Germinal center (tissue), 1 donor: Measurements from ENCODE around the gene AATF.
"Not testable (repeated sequence)": the region's sequence is repeated elsewhere in the genome, so short reads cannot be mapped to it uniquely, and the experiment has no call there.

ENCODE experiments used
- DNase-seq: peaks from one replicate; pipeline ENCODE4 v3.0.0; 2012; ENCODE audit warnings: mixed read lengths, low spot score

Gene AATF

GRCh38 chr17:37047631-37048104, 98.9 kb downstream of the AATF start:
- peak; percentile 76 for DNase-seq

- DNase-seq, result no peak
Observed at GRCh38 chr17:37048811-37049210, 100.1 kb downstream of the AATF start.

GRCh38 chr17:37050920-37051319, 102.2 kb downstream of the AATF start:
- no peak for DNase-seq

GRCh38 chr17:37051381-37051780, 102.6 kb downstream of the AATF start:
- DNase-seq, result no peak

- no peak for DNase-seq
Observed at GRCh38 chr17:37051833-37052232, 103.1 kb downstream of the AATF start.

GRCh38 chr17:37052450-37052849, 103.7 kb downstream of the AATF start:
- DNase-seq, result no peak

GRCh38 chr17:37054894-37055293, 106.1 kb downstream of the AATF start:
- no peak for DNase-seq

- no peak for DNase-seq
Observed at GRCh38 chr17:37056622-37057021, 107.9 kb downstream of the AATF start.

GRCh38 chr17:37059493-37059892, 110.7 kb downstream of the AATF start:
- DNase-seq, result no peak

GRCh38 chr17:37060094-37060493, 111.3 kb downstream of the AATF start:
- DNase-seq, result no peak

- no peak for DNase-seq
Observed at GRCh38 chr17:37060928-37061327, 112.2 kb downstream of the AATF start.

- DNase-seq, result no peak
Observed at GRCh38 chr17:37062021-37062420, 113.3 kb downstream of the AATF start.

GRCh38 chr17:37064206-37064605, 115.5 kb downstream of the AATF start:
- no peak for DNase-seq

GRCh38 chr17:37064956-37065355, 116.2 kb downstream of the AATF start:
- no peak for DNase-seq

- DNase-seq, result no peak
Observed at GRCh38 chr17:37065486-37066321, 117.0 kb downstream of the AATF start.

GRCh38 chr17:37066322-37067255, 117.8 kb downstream of the AATF start:
- no peak for DNase-seq

GRCh38 chr17:37067555-37068111, 118.9 kb downstream of the AATF start:
- DNase-seq, result no peak

GRCh38 chr17:37068266-37068665, 119.5 kb downstream of the AATF start:
- no peak for DNase-seq

GRCh38 chr17:37069087-37069486, 120.3 kb downstream of the AATF start:
- DNase-seq, result no peak

GRCh38 chr17:37073464-37073863, 124.7 kb downstream of the AATF start:
- not testable (repeated sequence) for DNase-seq

- DNase-seq, result no peak
Observed at GRCh38 chr17:37079065-37079708, 130.4 kb downstream of the AATF start.

- no peak for DNase-seq
Observed at GRCh38 chr17:37079735-37080134, 131.0 kb downstream of the AATF start.
